K562 (cell line): ENCODE data around the gene CAPN10. TPM values are rescaled to one million over a fixed set of nuclear protein-coding genes. Genes with fewer than 3 reads are reported as not detected.

Source experiments
- HIVEP1 ChIP-seq: fragments of 250-450 bp; sonication (Bioruptor Pico); IDR thresholded peaks from 2 replicates; pipeline ENCODE4 v1.4.0; 2020; ENCODE audit warnings: mild to moderate bottlenecking
- KAT8 ChIP-seq: fragments of 450-650 bp; IDR thresholded peaks from 2 replicates; pipeline ENCODE4 v1.6.1; 2016; ENCODE audit warnings: low read depth, mild to moderate bottlenecking
- MIER1 ChIP-seq: fragments of 450-650 bp; IDR thresholded peaks from 2 replicates; pipeline ENCODE4 v1.6.1; 2016; ENCODE audit warnings: antibody characterized with exemption, mild to moderate bottlenecking, low read depth
- MYC ChIP-seq, 2 experiments: fragments of 250-450 bp in 1 of 2; sonication (Bioruptor Pico) in 1 of 2; IDR thresholded peaks; 2 replicates each; pipeline versions ENCODE4 v1.5.1 to v1.6.1; 2012 to 2021; ENCODE audit warnings: low read depth in 2 of 2, borderline replicate concordance in 1 of 2, improper control_type of control experiment in 1 of 2, low read length in 1 of 2, mild to moderate bottlenecking in 1 of 2, moderate library complexity in 1 of 2
- NBN ChIP-seq: fragments of 450-650 bp; IDR thresholded peaks from 2 replicates; pipeline ENCODE4 v1.6.1; 2016; ENCODE audit warnings: low read depth, mild to moderate bottlenecking
- XRCC4 ChIP-seq: IDR thresholded peaks from one replicate; pipeline ENCODE4 v1.6.1; 2011; ENCODE audit not compliant: insufficient read depth, insufficient read length; ENCODE audit errors: extremely low read depth
- ZNF764 ChIP-seq: fragments of 250-450 bp; sonication (Bioruptor Pico); IDR thresholded peaks from 2 replicates; pipeline ENCODE4 v1.4.0; 2020; ENCODE audit warnings: low read depth, mild to moderate bottlenecking, moderate library complexity
- polyA plus RNA-seq, 8 experiments: library from polyadenylated mRNA; depleted of rRNA in 4 of 8; stranded (reverse) in 5 of 8; unstranded in 3 of 8; fragments of >200 nt; fragmentation: Nextera tagmentation in 2 of 8; fragmentation: Illumina TruSeq in 1 of 8; extraction: Ambion mirVana in 2 of 8; extraction: Trizol in 1 of 8; gene quantifications; 2 replicates each; pipeline versions ENCODE4 v1.2.1 to v1.2.3, GENCODE V29; 2011 to 2014; ENCODE audit warnings: inconsistent platforms in 1 of 8, missing spikeins in 1 of 8
- total RNA-seq, 7 experiments: library from RNA; depleted of rRNA in 6 of 7; stranded (reverse); fragments of >200 nt in 6 of 7; fragmentation: Illumina TruSeq in 2 of 7; extraction: Trizol in 2 of 7; gene quantifications; 2 replicates each; pipeline versions ENCODE4 v1.2.1 to v1.2.3, GENCODE V29; 2011 to 2021; ENCODE audit warnings: low replicate concordance in 1 of 7
- TF ChIP-seq, protein P1 (sequence below): fragments of 200-800 bp; sonication (Bioruptor generic); IDR thresholded peaks from 2 replicates; pipeline ENCODE4 v1.6.1; 2016; ENCODE audit warnings: missing genetic modification characterization, missing compliant biosample characterization
- TF ChIP-seq, protein P2 (sequence below), 3 experiments: fragments of 200-800 bp in 1 of 3; sonication (Bioruptor generic) in 1 of 3; sonication (generic) in 1 of 3; formaldehyde crosslinking in 1 of 3; IDR thresholded peaks; 2 replicates each; pipeline versions ENCODE4 v1.6.1 to v1.8.0; 2016 to 2022; ENCODE audit warnings: mild to moderate bottlenecking in 2 of 3, missing compliant biosample characterization in 2 of 3, missing genetic modification characterization in 2 of 3, missing genetic modification reagents in 1 of 3
- TF ChIP-seq, protein P3 (sequence below): sonication (generic); formaldehyde crosslinking; IDR thresholded peaks from 2 replicates; pipeline ENCODE4 v1.8.0; 2022; ENCODE audit warnings: mild to moderate bottlenecking, missing genetic modification reagents

The CAPN10 gene
- total and polyA plus RNA-seq, 9 of the 15 experiments (the other 6 are each of a cell fraction or from before 2014, with no cell fraction given): 0.08 to 26.1 (median 8.4) TPM

DNA sequence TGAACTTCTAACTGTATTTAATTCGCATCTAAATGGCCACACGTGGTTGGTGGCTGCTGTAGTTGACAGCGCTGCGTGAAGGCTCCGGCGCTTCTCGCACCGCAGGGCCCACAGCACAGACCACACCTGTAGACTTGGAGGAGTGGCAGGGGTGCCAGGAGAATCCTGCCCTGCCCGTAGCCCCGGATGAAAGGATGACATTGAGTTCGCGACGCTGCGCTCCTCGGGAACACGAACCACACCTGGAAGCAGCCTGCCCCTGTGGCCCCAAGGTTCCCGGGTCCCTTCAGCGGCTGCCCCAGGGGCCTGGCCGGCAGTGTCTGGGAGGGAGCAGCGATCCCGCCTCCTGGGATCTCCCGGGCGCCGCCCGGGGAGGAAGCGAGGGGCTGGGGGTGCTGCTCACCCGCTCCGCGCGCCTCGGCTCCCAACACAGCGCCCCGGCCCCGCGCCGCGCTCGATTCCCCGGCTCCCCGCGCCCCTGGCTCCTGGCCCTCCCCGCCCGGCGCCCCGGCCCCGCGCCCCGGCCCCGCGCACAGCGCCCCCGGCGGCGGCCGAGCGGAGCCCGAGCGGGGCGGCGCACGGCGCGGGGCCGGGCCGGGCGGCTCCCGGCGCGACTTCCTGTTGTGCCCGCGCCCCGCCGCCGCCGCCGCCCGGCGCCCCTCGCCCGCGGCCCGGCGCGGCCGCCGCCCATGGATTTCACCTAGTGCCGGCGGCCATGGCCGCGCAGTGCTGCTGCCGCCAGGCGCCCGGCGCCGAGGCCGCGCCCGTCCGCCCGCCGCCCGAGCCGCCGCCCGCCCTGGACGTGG is 18.5 kb upstream of the CAPN10 start, which contains the start of gene RNPEPL1 (continued):
- TF ChIP-seq MIER1 (no peak), NBN (no peak), XRCC4 (no peak), MYC (IDR thresholded peaks at IDR 0.05; ENCODE audit: low read depth, low read length) (peak; percentile 15; the same call in 1 of the 2 replicates), MYC (CRISPR knock-in tag; IDR thresholded peaks at IDR 0.05; ENCODE audit: borderline replicate concordance, low read depth) (0 out of 2 replicates have a peak, but pooled peaks have one; percentile 39), KAT8 (no peak), ZNF764 (no peak), HIVEP1 (CRISPR knock-in tag) (no peak)
- TF ChIP-seq, protein P1, sequence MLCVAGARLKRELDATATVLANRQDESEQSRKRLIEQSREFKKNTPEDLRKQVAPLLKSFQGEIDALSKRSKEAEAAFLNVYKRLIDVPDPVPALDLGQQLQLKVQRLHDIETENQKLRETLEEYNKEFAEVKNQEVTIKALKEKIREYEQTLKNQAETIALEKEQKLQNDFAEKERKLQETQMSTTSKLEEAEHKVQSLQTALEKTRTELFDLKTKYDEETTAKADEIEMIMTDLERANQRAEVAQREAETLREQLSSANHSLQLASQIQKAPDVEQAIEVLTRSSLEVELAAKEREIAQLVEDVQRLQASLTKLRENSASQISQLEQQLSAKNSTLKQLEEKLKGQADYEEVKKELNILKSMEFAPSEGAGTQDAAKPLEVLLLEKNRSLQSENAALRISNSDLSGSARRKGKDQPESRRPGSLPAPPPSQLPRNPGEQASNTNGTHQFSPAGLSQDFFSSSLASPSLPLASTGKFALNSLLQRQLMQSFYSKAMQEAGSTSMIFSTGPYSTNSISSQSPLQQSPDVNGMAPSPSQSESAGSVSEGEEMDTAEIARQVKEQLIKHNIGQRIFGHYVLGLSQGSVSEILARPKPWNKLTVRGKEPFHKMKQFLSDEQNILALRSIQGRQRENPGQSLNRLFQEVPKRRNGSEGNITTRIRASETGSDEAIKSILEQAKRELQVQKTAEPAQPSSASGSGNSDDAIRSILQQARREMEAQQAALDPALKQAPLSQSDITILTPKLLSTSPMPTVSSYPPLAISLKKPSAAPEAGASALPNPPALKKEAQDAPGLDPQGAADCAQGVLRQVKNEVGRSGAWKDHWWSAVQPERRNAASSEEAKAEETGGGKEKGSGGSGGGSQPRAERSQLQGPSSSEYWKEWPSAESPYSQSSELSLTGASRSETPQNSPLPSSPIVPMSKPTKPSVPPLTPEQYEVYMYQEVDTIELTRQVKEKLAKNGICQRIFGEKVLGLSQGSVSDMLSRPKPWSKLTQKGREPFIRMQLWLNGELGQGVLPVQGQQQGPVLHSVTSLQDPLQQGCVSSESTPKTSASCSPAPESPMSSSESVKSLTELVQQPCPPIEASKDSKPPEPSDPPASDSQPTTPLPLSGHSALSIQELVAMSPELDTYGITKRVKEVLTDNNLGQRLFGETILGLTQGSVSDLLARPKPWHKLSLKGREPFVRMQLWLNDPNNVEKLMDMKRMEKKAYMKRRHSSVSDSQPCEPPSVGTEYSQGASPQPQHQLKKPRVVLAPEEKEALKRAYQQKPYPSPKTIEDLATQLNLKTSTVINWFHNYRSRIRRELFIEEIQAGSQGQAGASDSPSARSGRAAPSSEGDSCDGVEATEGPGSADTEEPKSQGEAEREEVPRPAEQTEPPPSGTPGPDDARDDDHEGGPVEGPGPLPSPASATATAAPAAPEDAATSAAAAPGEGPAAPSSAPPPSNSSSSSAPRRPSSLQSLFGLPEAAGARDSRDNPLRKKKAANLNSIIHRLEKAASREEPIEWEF (CRISPR knock-in tag): no peak
- TF ChIP-seq, protein P2, sequence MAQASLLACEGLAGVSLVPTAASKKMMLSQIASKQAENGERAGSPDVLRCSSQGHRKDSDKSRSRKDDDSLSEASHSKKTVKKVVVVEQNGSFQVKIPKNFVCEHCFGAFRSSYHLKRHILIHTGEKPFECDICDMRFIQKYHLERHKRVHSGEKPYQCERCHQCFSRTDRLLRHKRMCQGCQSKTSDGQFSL (CRISPR knock-in tag; IDR thresholded peaks at IDR 0.05): no peak
- TF ChIP-seq, protein P2 (tag; IDR thresholded peaks at IDR 0.05): no peak
- TF ChIP-seq, protein P3, sequence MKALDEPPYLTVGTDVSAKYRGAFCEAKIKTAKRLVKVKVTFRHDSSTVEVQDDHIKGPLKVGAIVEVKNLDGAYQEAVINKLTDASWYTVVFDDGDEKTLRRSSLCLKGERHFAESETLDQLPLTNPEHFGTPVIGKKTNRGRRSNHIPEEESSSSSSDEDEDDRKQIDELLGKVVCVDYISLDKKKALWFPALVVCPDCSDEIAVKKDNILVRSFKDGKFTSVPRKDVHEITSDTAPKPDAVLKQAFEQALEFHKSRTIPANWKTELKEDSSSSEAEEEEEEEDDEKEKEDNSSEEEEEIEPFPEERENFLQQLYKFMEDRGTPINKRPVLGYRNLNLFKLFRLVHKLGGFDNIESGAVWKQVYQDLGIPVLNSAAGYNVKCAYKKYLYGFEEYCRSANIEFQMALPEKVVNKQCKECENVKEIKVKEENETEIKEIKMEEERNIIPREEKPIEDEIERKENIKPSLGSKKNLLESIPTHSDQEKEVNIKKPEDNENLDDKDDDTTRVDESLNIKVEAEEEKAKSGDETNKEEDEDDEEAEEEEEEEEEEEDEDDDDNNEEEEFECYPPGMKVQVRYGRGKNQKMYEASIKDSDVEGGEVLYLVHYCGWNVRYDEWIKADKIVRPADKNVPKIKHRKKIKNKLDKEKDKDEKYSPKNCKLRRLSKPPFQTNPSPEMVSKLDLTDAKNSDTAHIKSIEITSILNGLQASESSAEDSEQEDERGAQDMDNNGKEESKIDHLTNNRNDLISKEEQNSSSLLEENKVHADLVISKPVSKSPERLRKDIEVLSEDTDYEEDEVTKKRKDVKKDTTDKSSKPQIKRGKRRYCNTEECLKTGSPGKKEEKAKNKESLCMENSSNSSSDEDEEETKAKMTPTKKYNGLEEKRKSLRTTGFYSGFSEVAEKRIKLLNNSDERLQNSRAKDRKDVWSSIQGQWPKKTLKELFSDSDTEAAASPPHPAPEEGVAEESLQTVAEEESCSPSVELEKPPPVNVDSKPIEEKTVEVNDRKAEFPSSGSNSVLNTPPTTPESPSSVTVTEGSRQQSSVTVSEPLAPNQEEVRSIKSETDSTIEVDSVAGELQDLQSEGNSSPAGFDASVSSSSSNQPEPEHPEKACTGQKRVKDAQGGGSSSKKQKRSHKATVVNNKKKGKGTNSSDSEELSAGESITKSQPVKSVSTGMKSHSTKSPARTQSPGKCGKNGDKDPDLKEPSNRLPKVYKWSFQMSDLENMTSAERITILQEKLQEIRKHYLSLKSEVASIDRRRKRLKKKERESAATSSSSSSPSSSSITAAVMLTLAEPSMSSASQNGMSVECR: no peak
